NT2/D1 (cell line): ENCODE data around the gene SPATA2L.
"Not testable (repeated sequence)": the region's sequence is repeated elsewhere in the genome, so short reads cannot be mapped to it uniquely, and the experiment has no call there.

Source experiments
- DNase-seq: peaks from one replicate; pipeline ENCODE4 v3.0.0-alpha.2; 2011; ENCODE audit warnings: low read depth, low spot score
- H3K27me3 ChIP-seq: 2 replicates; pipeline ENCODE4 v1.6.0; 2011; ENCODE audit warnings: mild to moderate bottlenecking; ENCODE audit not compliant: insufficient read length, insufficient read depth
- H3K36me3 ChIP-seq: 2 replicates; pipeline ENCODE4 v1.6.1; 2011; ENCODE audit warnings: mild to moderate bottlenecking, low read length, mixed read lengths; ENCODE audit not compliant: insufficient read depth, insufficient read length
- H3K4me1 ChIP-seq: 2 replicates; pipeline ENCODE4 v1.5.1; 2011; ENCODE audit not compliant: insufficient read depth, insufficient read length
- H3K4me3 ChIP-seq: 2 replicates; pipeline ENCODE4 v1.5.1; 2011; ENCODE audit warnings: low read depth; ENCODE audit not compliant: insufficient read length
- H3K9ac ChIP-seq: 2 replicates; pipeline ENCODE4 v1.6.0; 2011; ENCODE audit warnings: low read depth; ENCODE audit not compliant: insufficient read length
- H3K9me3 ChIP-seq: 2 replicates; pipeline ENCODE4 v1.5.1; 2011; ENCODE audit warnings: mild to moderate bottlenecking, low read length; ENCODE audit not compliant: insufficient read depth
- SUZ12 ChIP-seq: IDR thresholded peaks from 2 replicates; pipeline ENCODE4 v1.6.1; 2011; ENCODE audit not compliant: insufficient read length, insufficient read depth; ENCODE audit errors: extremely low read depth
- YY1 ChIP-seq: IDR thresholded peaks from 2 replicates; pipeline ENCODE4 v1.6.1; 2011; ENCODE audit not compliant: insufficient read length, insufficient read depth
- ZNF274 ChIP-seq: IDR thresholded peaks from 2 replicates; pipeline ENCODE4 v1.6.1; 2011; ENCODE audit warnings: mild to moderate bottlenecking, low read depth, low read length

SPATA2L gene

DNA sequence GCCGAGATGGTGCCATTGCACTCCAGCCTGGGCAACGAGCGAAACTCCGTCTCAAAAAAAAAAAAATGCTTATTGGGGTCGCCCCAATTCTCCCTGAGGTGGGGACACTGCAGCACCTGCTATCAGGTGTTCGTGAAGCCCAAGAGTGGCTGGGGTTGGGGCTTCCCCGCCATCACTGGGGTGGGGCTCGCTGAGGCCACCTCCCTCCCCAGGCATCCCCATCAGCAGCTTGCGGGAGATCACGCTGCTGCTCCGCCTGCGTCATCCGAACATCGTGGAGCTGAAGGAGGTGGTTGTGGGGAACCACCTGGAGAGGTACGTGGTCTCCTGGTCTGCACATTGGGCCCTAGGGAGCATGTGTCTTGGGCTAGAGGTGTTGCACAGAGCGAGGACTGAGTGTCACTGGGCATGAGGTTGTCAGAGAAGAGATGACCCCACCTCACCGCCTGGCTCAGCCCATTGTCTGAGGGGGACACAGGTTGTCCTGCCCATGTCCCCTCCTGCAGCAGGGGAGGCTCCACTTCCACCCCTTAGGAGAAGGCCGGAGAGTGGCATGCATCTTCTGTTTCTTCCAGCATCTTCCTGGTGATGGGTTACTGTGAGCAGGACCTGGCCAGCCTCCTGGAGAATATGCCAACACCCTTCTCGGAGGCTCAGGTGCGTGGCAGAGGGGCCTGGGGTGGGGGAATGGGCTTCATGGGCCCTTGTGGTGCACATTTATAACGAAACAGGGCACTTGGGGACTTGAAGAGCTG, 10.1 kb downstream of the SPATA2L start:
- peak overlapping the region; percentile 74 for H3K9ac ChIP-seq
- H3K27me3 ChIP-seq: no peaks in the 10 kb centered on the region
- no peak for DNase-seq
- no peak for TF ChIP-seq YY1
- no peak for TF ChIP-seq SUZ12
- TF ChIP-seq ZNF274: no peak
- H3K4me1 ChIP-seq: peaks cover 33% of the 10 kb centered on the region
- peaks cover 79% of the 10 kb centered on the region for H3K36me3 ChIP-seq
- no peak overlapping the region for H3K4me3 ChIP-seq
- H3K9me3 ChIP-seq: no peaks in the 10 kb centered on the region

DNA sequence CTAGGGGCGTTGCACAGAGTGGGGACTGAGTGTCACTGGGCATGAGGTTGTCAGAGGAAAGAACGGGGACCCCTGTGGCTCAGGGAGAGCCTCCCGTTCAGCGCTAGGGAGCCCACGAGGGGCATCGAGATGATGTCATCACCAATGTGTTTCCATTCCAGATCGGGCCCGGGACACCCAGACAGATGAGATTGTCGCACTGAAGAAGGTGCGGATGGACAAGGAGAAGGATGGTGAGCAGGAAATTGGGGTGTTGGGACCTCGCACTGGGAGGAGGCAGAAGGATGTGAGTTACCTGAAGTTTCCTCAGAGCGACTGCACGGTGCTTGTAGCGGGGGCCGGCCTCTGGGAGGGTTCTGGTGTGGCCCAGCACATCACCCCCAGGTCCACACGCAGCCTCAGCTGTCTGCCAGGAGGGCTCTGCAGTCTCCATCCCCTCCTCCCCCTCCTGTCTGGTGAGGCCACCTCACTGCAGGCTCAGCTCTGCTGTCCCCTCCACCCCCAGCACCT, 11.1 kb downstream of the SPATA2L start:
- peaks cover 77% of the 10 kb centered on the region for H3K36me3 ChIP-seq
- no peaks in the 10 kb centered on the region for H3K27me3 ChIP-seq
- TF ChIP-seq ZNF274 (no peak), SUZ12 (no peak), YY1 (no peak)
- H3K4me3 ChIP-seq: no peak overlapping the region
- H3K4me1 ChIP-seq: peaks cover 28% of the 10 kb centered on the region
- no peak overlapping the region for H3K9ac ChIP-seq
- peaks cover 4% of the 10 kb centered on the region; the same call in 1 of the 2 replicates for H3K9me3 ChIP-seq
- DNase-seq: no peak

DNA sequence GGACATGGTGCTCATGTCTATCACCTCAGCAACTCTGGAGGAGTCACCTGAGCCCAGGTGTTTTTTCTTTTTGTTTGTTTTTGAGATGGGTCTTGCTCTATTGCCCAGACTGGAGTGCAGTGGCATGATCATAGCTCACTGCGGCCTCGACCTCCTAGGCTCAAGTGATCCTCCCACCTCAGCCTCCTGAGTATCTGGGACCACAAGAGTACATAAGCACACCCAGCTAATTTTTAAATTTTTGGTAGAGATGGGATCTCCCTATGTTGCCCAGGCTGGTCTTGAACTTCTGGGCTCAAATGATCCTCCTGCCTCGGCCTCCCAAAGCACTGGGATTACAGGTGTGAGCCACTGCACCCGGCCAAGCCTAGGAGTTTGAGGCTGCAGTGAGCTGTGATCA, 11.9 kb downstream of the SPATA2L start:
- not testable (repeated sequence) for DNase-seq, H3K27me3 ChIP-seq, H3K9ac ChIP-seq, H3K4me3 ChIP-seq
- Histone ChIP-seq H3K36me3 (peaks cover 70% of the 10 kb centered on the region), H3K4me1 (peaks cover 21% of the 10 kb centered on the region), H3K9me3 (peaks cover 12% of the 10 kb centered on the region; the same call in 1 of the 2 replicates)

DNA sequence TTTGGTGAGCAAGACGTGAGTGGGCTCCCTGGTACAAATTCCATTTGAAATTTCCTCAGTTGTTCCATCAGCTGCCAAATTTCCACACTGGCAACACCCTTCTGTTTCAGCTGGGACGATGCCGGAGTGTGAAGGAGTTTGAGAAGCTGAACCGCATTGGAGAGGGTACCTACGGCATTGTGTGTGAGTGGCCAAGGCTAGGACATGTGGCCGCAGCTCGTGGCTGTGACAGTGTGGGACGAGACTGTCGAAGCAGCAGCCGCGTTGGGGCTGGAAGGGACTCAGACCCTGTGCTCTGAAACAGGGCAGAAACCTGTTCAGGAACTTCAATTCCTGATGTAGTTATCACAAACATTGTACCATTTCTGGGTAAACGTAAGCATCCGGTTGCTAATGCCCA, 12.4 kb downstream of the SPATA2L start:
- Histone ChIP-seq H3K36me3 (peaks cover 66% of the 10 kb centered on the region), H3K4me1 (peaks cover 17% of the 10 kb centered on the region), H3K9me3 (peaks cover 14% of the 10 kb centered on the region; the same call in 1 of the 2 replicates), H3K4me3 (no peak overlapping the region), H3K9ac (no peak overlapping the region), H3K27me3 (no peaks in the 10 kb centered on the region)
- no peak for DNase-seq
- TF ChIP-seq SUZ12: no peak
- no peak for TF ChIP-seq ZNF274
- no peak for TF ChIP-seq YY1

DNA sequence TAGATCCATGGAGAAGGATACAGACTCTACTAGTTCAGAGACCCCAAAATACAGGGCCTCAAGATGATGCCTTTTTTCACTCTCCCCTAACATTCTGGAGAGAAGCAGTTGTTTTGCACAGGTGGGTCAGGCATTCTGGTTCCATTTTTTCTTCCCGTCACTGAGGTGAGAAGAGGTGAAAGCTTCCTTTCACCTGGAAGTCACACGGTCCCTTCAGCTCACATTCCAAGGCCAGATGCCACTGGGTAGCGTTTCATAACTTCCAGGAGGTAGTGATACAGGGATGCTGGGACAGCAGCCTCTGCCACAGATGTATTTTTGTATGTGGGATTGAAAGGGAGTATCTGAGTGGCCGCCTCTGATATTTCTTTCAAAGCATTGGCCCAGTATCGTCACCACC, 13.1 kb downstream of the SPATA2L start:
- DNase-seq: no peak
- no peak for TF ChIP-seq ZNF274
- no peak for TF ChIP-seq SUZ12
- no peak for TF ChIP-seq YY1
- H3K27me3 ChIP-seq: no peaks in the 10 kb centered on the region
- peaks cover 62% of the 10 kb centered on the region for H3K36me3 ChIP-seq
- H3K4me3 ChIP-seq: no peak overlapping the region
- peaks cover 17% of the 10 kb centered on the region for H3K4me1 ChIP-seq
- H3K9me3 ChIP-seq: peaks cover 18% of the 10 kb centered on the region; the same call in 1 of the 2 replicates
- no peak overlapping the region for H3K9ac ChIP-seq

DNA sequence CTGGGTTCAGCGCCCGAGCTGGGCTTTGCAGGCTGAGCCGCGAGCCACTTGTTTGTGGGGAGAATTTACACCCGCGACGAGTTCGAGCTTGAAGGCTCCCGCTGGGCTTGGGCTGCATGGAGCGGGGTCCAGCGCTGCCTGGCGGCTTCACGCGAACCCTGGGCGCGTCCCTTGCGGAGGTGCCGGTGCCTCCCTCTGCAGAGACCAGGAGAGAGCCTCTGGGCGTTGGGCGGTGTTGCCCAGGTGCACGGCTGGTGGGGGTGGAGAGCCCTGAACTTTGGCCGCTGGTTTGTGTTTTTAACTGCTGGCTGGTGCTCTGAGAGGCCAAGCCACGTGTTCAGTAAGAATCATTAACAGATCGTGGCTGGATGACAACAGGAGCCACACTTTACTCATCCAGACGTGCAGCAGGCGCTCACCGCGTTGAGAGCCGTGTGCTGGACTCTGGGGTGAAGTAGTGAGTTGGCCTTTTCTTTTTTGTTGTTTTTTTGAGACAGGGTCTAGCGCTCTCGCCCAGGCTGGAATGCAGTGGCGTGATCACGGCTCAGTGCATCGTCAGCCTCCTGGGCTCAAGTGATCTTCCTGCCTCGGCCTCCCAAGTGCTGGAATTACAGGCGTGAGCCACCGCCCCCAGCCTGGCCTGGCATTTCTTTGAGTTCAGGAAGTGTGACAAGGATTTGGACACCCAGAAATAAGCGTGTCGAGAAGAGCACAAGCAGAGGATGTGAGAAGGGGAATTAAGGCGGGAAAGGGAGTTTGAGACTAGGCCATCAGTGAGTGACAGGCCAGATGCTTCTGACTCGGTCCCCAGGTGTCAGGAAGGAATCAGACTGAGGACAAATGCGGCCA, 14.2 kb downstream of the SPATA2L start:
- H3K9me3 ChIP-seq: peaks cover 28% of the 10 kb centered on the region; the same call in 1 of the 2 replicates
- no peaks in the 10 kb centered on the region for H3K27me3 ChIP-seq
- peak overlapping the region; percentile 96 for H3K9ac ChIP-seq
- no peak for DNase-seq
- peaks cover 17% of the 10 kb centered on the region for H3K4me1 ChIP-seq
- H3K36me3 ChIP-seq: peaks cover 54% of the 10 kb centered on the region
- no peak for TF ChIP-seq YY1
- TF ChIP-seq SUZ12: no peak
- no peak for TF ChIP-seq ZNF274
- H3K4me3 ChIP-seq: peak overlapping the region; percentile 97
